Left renal cortex interstitium (tissue), 4 donors: ENCODE data around the gene EEF2K. TPM values are rescaled to one million over a fixed set of nuclear protein-coding genes. Genes with fewer than 3 reads are reported as not detected.
"Not testable (repeated sequence)": the region's sequence is repeated elsewhere in the genome, so short reads cannot be mapped to it uniquely, and the experiment has no call there.

Source experiments
- DNase-seq, 4 donors: peaks; one replicate each; pipeline ENCODE4 v3.0.0-alpha.2; 2013; ENCODE audit warnings: low read depth in 4 of 4, low spot score in 2 of 4, missing footprints in 1 of 4
- polyA plus RNA-seq, 4 donors: library from polyadenylated mRNA; unstranded; fragments of 120-200 nt; gene quantifications; one replicate each; pipeline ENCODE4 v1.2.1, GENCODE V29; 2013; ENCODE audit not compliant: insufficient read length in 4 of 4

EEF2K gene
- polyA plus RNA-seq, 4 donors: 10.5 to 15.2 (median 12.6) TPM

GRCh38 chr16:22189473-22190080, 16.5 kb upstream of the EEF2K start:
- no peak for DNase-seq

- DNase-seq: peak in 2 of 4 donors; percentile 97 to 99
These were observed 15.8 kb upstream of the EEF2K start for GRCh38 chr16:22190081-22190775.

GRCh38 chr16:22190776-22191531, 15.1 kb upstream of the EEF2K start:
- DNase-seq: peak; percentile 98 to 100 (median 100)

GRCh38 chr16:22191532-22192260, 14.4 kb upstream of the EEF2K start:
- DNase-seq: no peak

- peak in 1 of 4 donors; percentile 40 for DNase-seq
These were observed 13.6 kb upstream of the EEF2K start for GRCh38 chr16:22192261-22193062.

GRCh38 chr16:22193063-22193411, 13.0 kb upstream of the EEF2K start:
- no peak for DNase-seq

GRCh38 chr16:22194707-22195444, 11.2 kb upstream of the EEF2K start:
- DNase-seq: no peak

- no peak for DNase-seq
These were observed 10.7 kb upstream of the EEF2K start for GRCh38 chr16:22195445-22195694.

- DNase-seq: peak in 3 of 4 donors; percentile 86 to 93 (median 88)
These were observed 10.2 kb upstream of the EEF2K start for GRCh38 chr16:22195695-22196558.

GRCh38 chr16:22196559-22197168, 9.4 kb upstream of the EEF2K start:
- not testable (repeated sequence) for DNase-seq

GRCh38 chr16:22198547-22199293, 7.4 kb upstream of the EEF2K start:
- DNase-seq: no peak

GRCh38 chr16:22202261-22202637, 3.8 kb upstream of the EEF2K start:
- DNase-seq: no peak

- no peak for DNase-seq
These were observed 3.0 kb upstream of the EEF2K start for GRCh38 chr16:22203091-22203490.

- DNase-seq: no peak
These were observed 1.9 kb upstream of the EEF2K start for GRCh38 chr16:22204091-22204655.

GRCh38 chr16:22205577-22206012, 483 bp upstream of the EEF2K start:
- DNase-seq: no peak

- no peak for DNase-seq
These were observed 1.0 kb downstream of the EEF2K start for GRCh38 chr16:22206842-22207714.
